ENCODE data around the gene BZW1. TPM values are rescaled to one million over a fixed set of nuclear protein-coding genes. Genes with fewer than 3 reads are reported as not detected.

BZW1 gene
- total RNA-seq (ENCODE audit: low replicate concordance) = 254 and 275 TPM in 2 replicates
- long read RNA-seq, full-length matches to known transcripts = 1,033 of 1,284 reads
- long read RNA-seq, partial matches to known transcripts = 50 of 1,284 reads
- long read RNA-seq, other reads (novel, unspliced or antisense) = 201 of 1,284 reads

DNA sequence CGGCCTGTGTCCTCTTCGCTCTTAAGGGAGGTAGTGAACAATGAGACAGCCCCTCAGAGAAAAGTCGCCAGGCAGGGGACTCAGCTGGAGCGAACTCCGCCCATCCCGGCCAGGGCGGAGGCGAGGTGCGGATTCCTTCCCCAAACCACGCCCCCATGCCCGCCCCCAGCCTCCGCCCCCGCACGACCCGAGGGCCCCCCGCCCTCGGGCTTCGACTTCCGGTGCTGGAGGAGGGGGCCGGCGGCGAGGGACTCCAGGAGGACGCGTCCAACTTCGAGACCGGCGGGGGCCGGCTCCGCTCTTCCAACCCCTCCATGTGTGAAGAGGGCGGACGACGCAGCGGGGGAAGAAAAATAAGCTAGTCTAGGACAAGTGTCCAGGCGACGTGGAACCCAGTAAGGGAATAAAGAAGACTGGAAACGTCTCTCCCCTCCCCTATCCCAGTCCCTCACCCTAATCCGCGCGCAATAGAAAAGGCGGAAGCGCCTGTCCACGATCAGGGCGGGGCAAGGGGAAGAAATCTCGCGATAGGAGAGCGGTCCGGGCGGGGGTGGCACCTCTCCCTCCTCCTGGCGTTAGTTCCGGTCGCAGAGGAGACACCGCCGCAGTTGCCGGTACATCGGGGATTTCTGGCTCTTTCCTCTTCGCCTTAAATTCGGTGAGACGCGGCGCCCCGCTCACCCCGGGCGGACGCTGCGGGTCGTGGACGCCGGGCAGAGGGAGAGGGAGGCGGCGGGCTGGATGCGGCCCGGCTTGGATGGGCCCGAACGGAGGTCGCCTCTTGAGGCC, at the start of gene BZW1:
Gene BZW1 (plus strand): TSS at position 578 of the 789 bp plus-strand sequence. CDS start 1,308 bp downstream, outside the sequence.
- Mint-ChIP-seq H3K27me3 (no peaks in the 10 kb centered on the region), H3K36me3 (peaks cover 25% of the 10 kb centered on the region), H3K27ac (peak within 1 kb of the TSS; percentile 99), H3K4me3 (peak within 1 kb of the TSS; percentile 98), H3K4me1 (ENCODE audit: unreplicated experiment) (peaks cover 24% of the 10 kb centered on the region), H3K9me3 (no peaks in the 10 kb centered on the region)
- TF ChIP-seq, protein P1, sequence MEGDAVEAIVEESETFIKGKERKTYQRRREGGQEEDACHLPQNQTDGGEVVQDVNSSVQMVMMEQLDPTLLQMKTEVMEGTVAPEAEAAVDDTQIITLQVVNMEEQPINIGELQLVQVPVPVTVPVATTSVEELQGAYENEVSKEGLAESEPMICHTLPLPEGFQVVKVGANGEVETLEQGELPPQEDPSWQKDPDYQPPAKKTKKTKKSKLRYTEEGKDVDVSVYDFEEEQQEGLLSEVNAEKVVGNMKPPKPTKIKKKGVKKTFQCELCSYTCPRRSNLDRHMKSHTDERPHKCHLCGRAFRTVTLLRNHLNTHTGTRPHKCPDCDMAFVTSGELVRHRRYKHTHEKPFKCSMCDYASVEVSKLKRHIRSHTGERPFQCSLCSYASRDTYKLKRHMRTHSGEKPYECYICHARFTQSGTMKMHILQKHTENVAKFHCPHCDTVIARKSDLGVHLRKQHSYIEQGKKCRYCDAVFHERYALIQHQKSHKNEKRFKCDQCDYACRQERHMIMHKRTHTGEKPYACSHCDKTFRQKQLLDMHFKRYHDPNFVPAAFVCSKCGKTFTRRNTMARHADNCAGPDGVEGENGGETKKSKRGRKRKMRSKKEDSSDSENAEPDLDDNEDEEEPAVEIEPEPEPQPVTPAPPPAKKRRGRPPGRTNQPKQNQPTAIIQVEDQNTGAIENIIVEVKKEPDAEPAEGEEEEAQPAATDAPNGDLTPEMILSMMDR (conservative IDR thresholded peaks at IDR 0.05) = no peak
- peak; percentile 97 for DNase-seq (ENCODE audit: extremely low spot score, unreplicated experiment)

DNA sequence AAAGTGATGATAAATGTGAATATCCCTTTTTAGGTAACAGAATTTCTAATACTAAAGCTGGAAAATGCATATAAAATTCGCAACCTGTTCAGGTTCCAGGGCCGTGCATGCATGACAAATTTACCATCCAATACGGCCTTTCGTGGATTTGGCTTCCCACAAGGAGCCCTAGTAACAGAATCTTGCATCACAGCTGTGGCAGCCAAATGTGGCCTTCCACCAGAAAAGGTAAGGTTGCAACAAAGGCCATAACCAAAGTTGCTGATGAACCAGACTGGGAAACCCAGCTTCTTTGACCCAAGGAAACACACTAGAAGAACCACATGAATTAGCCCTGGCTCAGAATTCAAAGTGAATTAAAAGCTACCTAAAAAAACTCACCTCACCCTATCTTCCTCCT, 49.6 kb upstream of the BZW1 start:
- TF ChIP-seq, protein P1 (conservative IDR thresholded peaks at IDR 0.05) = no peak
- no peak for DNase-seq (ENCODE audit: extremely low spot score, unreplicated experiment)
- no peaks in the 10 kb centered on the region for H3K36me3 Mint-ChIP-seq

DNA sequence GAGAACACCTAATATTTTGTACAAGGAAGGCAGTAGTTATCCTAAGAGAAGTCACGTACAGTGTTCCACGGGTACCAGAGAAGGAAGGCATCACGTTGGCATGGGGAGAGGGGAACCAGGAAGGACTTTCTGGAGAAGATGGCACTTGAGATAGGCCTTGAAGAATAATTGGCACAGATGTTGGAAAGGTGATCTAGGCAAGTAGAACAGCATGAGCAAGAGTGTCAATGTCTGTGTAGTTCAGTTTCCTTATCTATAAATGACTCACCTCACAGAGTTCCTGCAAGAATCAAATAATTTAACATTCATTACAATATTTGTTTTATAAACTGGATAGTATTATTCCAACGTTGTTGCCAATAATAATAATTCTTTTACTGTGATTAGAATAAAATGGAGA, 48.3 kb upstream of the BZW1 start:
- H3K4me3 Mint-ChIP-seq = no peak overlapping the region
- TF ChIP-seq, protein P1 (conservative IDR thresholded peaks at IDR 0.05) = no peak
- peaks cover 4% of the 10 kb centered on the region for H3K4me1 Mint-ChIP-seq (ENCODE audit: unreplicated experiment)
- no peaks in the 10 kb centered on the region for H3K36me3 Mint-ChIP-seq
- peaks cover 14% of the 10 kb centered on the region for H3K27me3 Mint-ChIP-seq
- H3K9me3 Mint-ChIP-seq = no peaks in the 10 kb centered on the region
- no peak overlapping the region for H3K27ac Mint-ChIP-seq
- DNase-seq (ENCODE audit: extremely low spot score, unreplicated experiment) = no peak

More for the DNA sequence above, 49.6 kb upstream of the BZW1 start:
- H3K4me3 Mint-ChIP-seq = no peak overlapping the region
- H3K27ac Mint-ChIP-seq = no peak overlapping the region
- no peaks in the 10 kb centered on the region for H3K9me3 Mint-ChIP-seq
- peaks cover 8% of the 10 kb centered on the region for H3K4me1 Mint-ChIP-seq (ENCODE audit: unreplicated experiment)
- H3K27me3 Mint-ChIP-seq = peaks cover 14% of the 10 kb centered on the region

DNA sequence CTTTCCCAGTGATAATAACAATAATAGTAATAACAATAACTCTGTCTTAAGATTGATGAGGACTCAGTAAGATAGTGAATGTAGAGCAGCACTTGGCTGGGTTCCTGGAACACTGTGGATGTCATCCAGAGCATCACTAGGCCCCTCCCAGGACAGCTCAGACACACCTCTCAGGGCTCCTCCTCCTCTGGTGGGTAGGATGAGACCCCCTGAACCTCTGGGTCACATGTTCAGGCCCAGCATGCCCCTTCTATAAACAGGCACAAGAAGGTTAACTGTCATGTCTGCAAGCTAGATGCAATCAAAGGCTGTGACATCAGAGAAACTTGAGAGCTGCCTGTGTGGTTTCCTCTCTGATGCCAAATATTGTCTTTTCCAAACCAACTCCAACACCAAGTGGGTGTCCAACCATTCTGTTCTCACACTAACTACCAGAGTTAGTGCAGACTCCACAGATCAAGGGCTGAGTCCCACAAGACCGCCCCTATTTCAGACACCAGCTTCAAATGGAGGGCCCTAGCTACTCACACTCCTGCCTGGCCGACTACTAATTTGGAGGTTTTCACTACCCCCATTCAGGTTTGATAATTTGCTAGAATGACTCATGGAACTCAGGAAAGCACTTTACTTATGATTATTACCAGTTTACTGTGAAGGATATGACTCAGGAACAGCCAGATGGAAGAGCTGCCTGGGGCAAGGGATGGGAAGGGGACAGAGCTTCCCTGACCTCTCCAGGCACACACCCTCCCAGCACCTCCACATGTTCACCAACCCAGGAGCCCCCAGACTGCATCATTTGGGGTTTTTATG, 46.4 kb upstream of the BZW1 start:
- Mint-ChIP-seq H3K4me3 (no peak overlapping the region), H3K36me3 (no peaks in the 10 kb centered on the region), H3K4me1 (ENCODE audit: unreplicated experiment) (peaks cover 4% of the 10 kb centered on the region), H3K27me3 (peaks cover 10% of the 10 kb centered on the region), H3K27ac (no peak overlapping the region), H3K9me3 (no peaks in the 10 kb centered on the region)
- TF ChIP-seq, protein P1 (conservative IDR thresholded peaks at IDR 0.05) = no peak
- no peak for DNase-seq (ENCODE audit: extremely low spot score, unreplicated experiment)

DNA sequence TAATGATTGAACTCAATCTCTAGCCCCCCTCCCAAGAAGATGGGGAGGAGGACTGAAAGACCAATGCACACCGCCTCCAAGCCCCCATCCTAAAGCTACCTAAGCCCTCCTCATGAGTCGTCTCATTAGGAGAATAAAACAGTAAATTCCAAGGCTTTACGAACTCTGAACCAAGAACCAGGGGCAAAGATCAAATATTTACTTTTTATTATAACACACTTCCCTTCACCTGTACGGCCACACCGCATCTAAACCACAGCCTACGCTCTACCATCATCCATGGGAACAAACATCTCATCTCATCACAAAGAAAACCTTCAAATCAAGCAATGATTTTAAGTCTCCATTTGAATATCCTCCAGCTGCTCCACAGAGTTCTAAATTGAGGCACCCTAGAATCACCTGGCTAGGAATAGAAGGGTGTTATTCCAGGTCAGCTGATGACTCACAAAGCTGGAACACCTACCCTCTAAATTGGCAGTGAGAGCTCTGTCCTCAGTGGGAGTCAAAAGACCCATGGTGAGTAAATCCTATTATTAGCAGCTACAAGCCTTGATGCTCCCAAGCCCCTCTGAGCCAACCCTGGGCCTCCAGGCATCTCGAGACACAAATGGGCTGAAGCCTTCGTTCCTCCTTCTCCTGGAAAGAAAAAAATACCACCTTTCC, 45.6 kb upstream of the BZW1 start:
- H3K27me3 Mint-ChIP-seq = peaks cover 10% of the 10 kb centered on the region
- TF ChIP-seq, protein P1 (conservative IDR thresholded peaks at IDR 0.05) = no peak
- no peak overlapping the region for H3K27ac Mint-ChIP-seq
- H3K4me1 Mint-ChIP-seq (ENCODE audit: unreplicated experiment) = peaks cover 4% of the 10 kb centered on the region
- no peak for DNase-seq (ENCODE audit: extremely low spot score, unreplicated experiment)
- no peaks in the 10 kb centered on the region for H3K9me3 Mint-ChIP-seq
- H3K4me3 Mint-ChIP-seq = no peak overlapping the region
- no peaks in the 10 kb centered on the region for H3K36me3 Mint-ChIP-seq
